T-helper 17 cell (primary cell): ENCODE results near the gene ASB8. TPM values are rescaled to one million over a fixed set of nuclear protein-coding genes. Genes with fewer than 3 reads are reported as not detected.
"Not testable (repeated sequence)": the region's sequence is repeated elsewhere in the genome, so short reads cannot be mapped to it uniquely, and the experiment has no call there.

Experiments used
- ATAC-seq: fragments of 150-1000 bp; cut with Tn5 transposase; 2 replicates; pipeline ENCODE4 v1.10.0; 2021; ENCODE audit warnings: mild to moderate bottlenecking, moderate library complexity
- DNase-seq, 3 donors: peaks; one replicate each; pipeline versions ENCODE4 v3.0.0 to v3.0.0-alpha.2; 2020 to 2021
- H3K9me3 ChIP-seq: one replicate; pipeline ENCODE4 v1.7.0; 2013; ENCODE audit warnings: low read length, mild to moderate bottlenecking; ENCODE audit not compliant: control insufficient read depth, poor library complexity, severe bottlenecking
- H3K27ac Mint-ChIP-seq: one replicate; pipeline ENCODE4 v1.8.0; 2022; ENCODE audit warnings: mild to moderate bottlenecking, moderate library complexity, mixed read lengths
- H3K27me3 Mint-ChIP-seq: one replicate; pipeline ENCODE4 v1.8.0; 2022; ENCODE audit warnings: mixed read lengths
- H3K36me3 Mint-ChIP-seq: one replicate; pipeline ENCODE4 v1.8.0; 2022; ENCODE audit warnings: low read depth, mixed read lengths
- H3K4me1 Mint-ChIP-seq: one replicate; pipeline ENCODE4 v1.8.0; 2022; ENCODE audit warnings: mild to moderate bottlenecking, mixed read lengths
- H3K4me3 Mint-ChIP-seq: one replicate; pipeline ENCODE4 v1.8.0; 2022; ENCODE audit warnings: mild to moderate bottlenecking, moderate library complexity, mixed read lengths
- total RNA-seq, 4 donors: library from RNA in 2 of 4; stranded (reverse) in 2 of 4; gene quantifications; one replicate each; pipeline ENCODE4 v1.2.3 and lab custom pipeline; 2022 to 2026

The ASB8 gene
- total RNA-seq, 2 donors from 2014 or later, result 39.0 to 59.6 TPM

GRCh38 chr12:48176417-48176751 is 19.1 kb upstream of the ASB8 start:
- no peak for DNase-seq
- no peak for ATAC-seq
- H3K4me3 Mint-ChIP-seq, result peak overlapping the region; percentile 25
- H3K27ac Mint-ChIP-seq, result peak overlapping the region; percentile 29
- peaks cover 45% of the 10 kb centered on the region for H3K27me3 Mint-ChIP-seq
- H3K4me1 Mint-ChIP-seq, result peaks cover 3% of the 10 kb centered on the region
- peaks cover 9% of the 10 kb centered on the region for H3K36me3 Mint-ChIP-seq
- no peaks in the 10 kb centered on the region for H3K9me3 ChIP-seq

DNA sequence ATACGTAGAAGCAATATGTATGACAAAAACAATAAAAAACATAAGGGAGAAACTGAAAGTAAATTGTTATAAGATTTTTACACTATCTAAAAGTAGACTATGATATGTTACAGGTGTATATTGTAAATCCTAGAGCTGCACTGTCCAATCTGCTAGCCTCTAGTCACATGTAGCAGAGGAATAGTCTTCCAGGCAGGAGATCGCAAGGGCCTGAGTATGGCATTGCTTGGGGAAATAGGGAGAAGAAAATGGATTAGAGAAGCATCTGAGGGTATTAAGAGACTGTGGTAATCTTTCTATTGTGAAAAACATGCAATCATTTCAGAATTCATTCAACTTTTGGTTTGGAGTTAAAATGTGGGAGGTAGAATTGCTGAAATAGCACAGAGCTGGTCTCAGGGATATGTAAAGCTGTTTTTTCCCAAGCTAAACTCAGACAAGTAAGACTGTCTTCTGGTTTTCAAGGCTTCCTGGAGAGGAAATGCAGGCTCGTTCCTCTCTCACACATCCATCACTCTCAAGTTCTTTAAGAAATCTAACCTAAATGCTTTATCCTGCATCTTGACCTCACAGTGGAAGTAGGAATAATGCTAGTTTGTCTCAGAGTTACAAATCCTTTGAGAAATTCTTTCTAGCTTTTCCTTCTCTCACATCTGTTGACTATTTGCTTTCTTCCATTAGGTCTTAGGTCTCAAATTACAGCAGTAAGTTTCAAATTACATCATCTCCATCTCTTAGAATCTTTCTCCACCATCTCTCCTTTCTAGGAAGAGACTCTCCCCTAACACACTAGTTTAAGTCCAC is 18.5 kb upstream of the ASB8 start:
- peaks cover 6% of the 10 kb centered on the region for H3K36me3 Mint-ChIP-seq
- H3K9me3 ChIP-seq, result no peaks in the 10 kb centered on the region
- ATAC-seq (no peak), DNase-seq (no peak)
- peak overlapping the region; percentile 6 for H3K27ac Mint-ChIP-seq
- peak overlapping the region; percentile 77 for H3K4me3 Mint-ChIP-seq
- H3K4me1 Mint-ChIP-seq, result peaks cover 3% of the 10 kb centered on the region
- peaks cover 40% of the 10 kb centered on the region for H3K27me3 Mint-ChIP-seq

GRCh38 chr12:48169011-48169410 is 11.7 kb upstream of the ASB8 start:
- no peaks in the 10 kb centered on the region for H3K9me3 ChIP-seq
- ATAC-seq, result no peak
- Mint-ChIP-seq H3K27ac (no peak overlapping the region), H3K4me3 (no peak overlapping the region), H3K4me1 (peaks cover 4% of the 10 kb centered on the region), H3K27me3 (peaks cover 15% of the 10 kb centered on the region), H3K36me3 (no peaks in the 10 kb centered on the region)
- no peak for DNase-seq

- Mint-ChIP-seq H3K27me3 (peaks cover 22% of the 10 kb centered on the region), H3K36me3 (no peaks in the 10 kb centered on the region), H3K4me1 (peaks cover 4% of the 10 kb centered on the region), H3K4me3 (peak overlapping the region; percentile 52), H3K27ac (no peak overlapping the region)
- ATAC-seq, result peak; percentile 84
- peak in 1 of 3 donors; percentile 42 for DNase-seq
- H3K9me3 ChIP-seq, result no peaks in the 10 kb centered on the region
Observed at GRCh38 chr12:48165089-48165981, 8.0 kb upstream of the ASB8 start.

GRCh38 chr12:48164451-48164850 is 7.1 kb upstream of the ASB8 start:
- Mint-ChIP-seq H3K4me3 (no peak overlapping the region), H3K27ac (no peak overlapping the region), H3K36me3 (no peaks in the 10 kb centered on the region), H3K27me3 (peaks cover 22% of the 10 kb centered on the region), H3K4me1 (peaks cover 4% of the 10 kb centered on the region)
- ATAC-seq, result no peak
- no peak for DNase-seq
- no peaks in the 10 kb centered on the region for H3K9me3 ChIP-seq

GRCh38 chr12:48163150-48163747 is 5.9 kb upstream of the ASB8 start:
- peaks cover 8% of the 10 kb centered on the region for H3K4me1 Mint-ChIP-seq
- H3K27me3 Mint-ChIP-seq, result peaks cover 22% of the 10 kb centered on the region
- ATAC-seq (no peak), DNase-seq (no peak)
- peak overlapping the region; percentile 19 for H3K4me3 Mint-ChIP-seq
- H3K36me3 Mint-ChIP-seq, result no peaks in the 10 kb centered on the region
- no peak overlapping the region for H3K27ac Mint-ChIP-seq
- H3K9me3 ChIP-seq, result no peaks in the 10 kb centered on the region

GRCh38 chr12:48160807-48161206 is 3.5 kb upstream of the ASB8 start:
- ATAC-seq (no peak), DNase-seq (no peak)
- no peaks in the 10 kb centered on the region for H3K9me3 ChIP-seq
- Mint-ChIP-seq H3K27me3 (peaks cover 17% of the 10 kb centered on the region), H3K27ac (no peak overlapping the region), H3K4me3 (no peak overlapping the region), H3K36me3 (no peaks in the 10 kb centered on the region), H3K4me1 (peaks cover 21% of the 10 kb centered on the region)

- ATAC-seq (no peak), DNase-seq (no peak)
- Mint-ChIP-seq H3K27ac (peak overlapping the region; percentile 11), H3K4me1 (peaks cover 19% of the 10 kb centered on the region), H3K4me3 (no peak overlapping the region), H3K36me3 (no peaks in the 10 kb centered on the region), H3K27me3 (peaks cover 9% of the 10 kb centered on the region)
- H3K9me3 ChIP-seq, result no peaks in the 10 kb centered on the region
Observed at GRCh38 chr12:48160046-48160445, 2.7 kb upstream of the ASB8 start.

GRCh38 chr12:48157889-48158370 is 615 bp upstream of the ASB8 start:
- no peak for DNase-seq
- Mint-ChIP-seq H3K36me3 (peaks cover 1% of the 10 kb centered on the region), H3K4me3 (peak overlapping the region; percentile 95), H3K4me1 (peaks cover 25% of the 10 kb centered on the region), H3K27ac (peak overlapping the region; percentile 95), H3K27me3 (peaks cover under 1% of the 10 kb centered on the region)
- no peak for ATAC-seq
- no peaks in the 10 kb centered on the region for H3K9me3 ChIP-seq

GRCh38 chr12:48156652-48157017 is 680 bp downstream of the ASB8 start:
- H3K36me3 Mint-ChIP-seq, result peaks cover 2% of the 10 kb centered on the region
- ATAC-seq (no peak), DNase-seq (no peak)
- H3K9me3 ChIP-seq, result no peaks in the 10 kb centered on the region
- peak overlapping the region; percentile 95 for H3K4me3 Mint-ChIP-seq
- H3K4me1 Mint-ChIP-seq, result peaks cover 26% of the 10 kb centered on the region
- H3K27ac Mint-ChIP-seq, result peak overlapping the region; percentile 95
- H3K27me3 Mint-ChIP-seq, result no peaks in the 10 kb centered on the region

GRCh38 chr12:48155786-48156185 is 1.5 kb downstream of the ASB8 start:
- Mint-ChIP-seq H3K27ac (peak overlapping the region; percentile 95), H3K4me1 (peaks cover 26% of the 10 kb centered on the region)
- DNase-seq, ATAC-seq, H3K4me3 Mint-ChIP-seq, H3K36me3 Mint-ChIP-seq, H3K27me3 Mint-ChIP-seq, H3K9me3 ChIP-seq: not testable (repeated sequence)

DNA sequence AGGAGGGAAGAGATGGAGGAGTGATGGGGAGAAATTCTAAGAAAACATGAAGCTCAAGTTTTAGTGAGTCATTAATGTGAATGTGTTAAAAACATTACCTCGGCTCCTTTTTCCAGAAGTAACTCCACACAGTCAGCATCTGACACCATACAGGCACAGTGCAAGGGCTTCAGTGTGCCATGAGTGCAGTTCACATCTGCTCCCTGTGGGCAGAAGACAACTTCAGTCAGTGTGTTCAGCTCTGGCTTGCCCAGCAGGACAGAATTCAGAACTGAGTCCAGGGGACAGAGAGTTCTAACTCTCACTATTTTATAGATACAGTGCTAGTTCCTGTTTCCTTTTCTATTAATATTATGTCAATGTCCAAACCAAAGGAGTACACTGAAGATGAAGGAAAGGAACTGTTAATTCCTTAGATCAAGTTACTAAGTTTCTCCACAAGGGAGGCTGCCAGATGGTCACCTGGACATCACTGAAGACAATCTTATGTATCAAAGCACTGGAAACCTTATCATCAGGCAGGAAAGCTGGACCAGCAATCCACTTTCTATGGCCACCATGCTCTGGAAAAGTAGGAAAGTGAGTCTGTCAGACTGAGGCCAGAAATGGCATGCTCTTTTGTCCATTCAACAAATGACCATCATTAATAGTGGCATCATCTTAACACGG is 6.1 kb downstream of the ASB8 start:
- DNase-seq, result no peak
- Mint-ChIP-seq H3K4me1 (peaks cover 9% of the 10 kb centered on the region), H3K36me3 (peaks cover 4% of the 10 kb centered on the region), H3K27me3 (no peaks in the 10 kb centered on the region), H3K27ac (peak overlapping the region; percentile 74), H3K4me3 (no peak overlapping the region)
- no peak for ATAC-seq
- no peaks in the 10 kb centered on the region for H3K9me3 ChIP-seq

DNA sequence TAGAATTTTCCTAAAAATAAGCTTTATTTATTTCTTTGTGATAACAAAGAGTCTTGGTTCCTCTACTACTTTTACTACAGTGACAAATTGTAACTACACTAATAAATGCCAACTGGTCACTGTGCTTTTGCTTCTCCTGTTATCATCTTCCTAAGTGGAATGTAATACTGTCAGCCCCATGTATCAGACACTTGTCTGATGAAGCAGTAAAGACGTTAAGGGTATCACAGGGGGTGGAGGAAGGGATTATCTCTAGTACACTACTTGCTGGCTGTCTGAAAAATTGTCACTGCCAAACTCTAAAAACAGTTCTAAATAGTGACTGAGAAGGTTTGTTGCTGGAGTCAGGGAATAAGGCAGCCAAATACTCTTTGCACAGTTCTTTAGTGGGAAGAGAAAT is 11.3 kb downstream of the ASB8 start:
- DNase-seq, result no peak
- Mint-ChIP-seq H3K36me3 (peaks cover 2% of the 10 kb centered on the region), H3K27me3 (no peaks in the 10 kb centered on the region), H3K4me3 (no peak overlapping the region), H3K27ac (peak overlapping the region; percentile 16), H3K4me1 (no peaks in the 10 kb centered on the region)
- H3K9me3 ChIP-seq, result no peaks in the 10 kb centered on the region
- ATAC-seq, result no peak
